HG02870 (cell line): ENCODE data around the gene KCNMB1.
"Not testable (repeated sequence)": the region's sequence is repeated elsewhere in the genome, so short reads cannot be mapped to it uniquely, and the experiment has no call there.

ENCODE experiments used
- ATAC-seq: cut with Tn5 transposase; IDR thresholded peaks from one replicate; pipeline ENCODE4 v1.9.1; 2021; ENCODE audit warnings: mild to moderate bottlenecking, moderate library complexity; ENCODE audit not compliant: unreplicated experiment

KCNMB1 gene

GRCh38 chr5:170380361-170380951 lies 8.7 kb downstream of the KCNMB1 start:
- ATAC-seq = no peak

DNA sequence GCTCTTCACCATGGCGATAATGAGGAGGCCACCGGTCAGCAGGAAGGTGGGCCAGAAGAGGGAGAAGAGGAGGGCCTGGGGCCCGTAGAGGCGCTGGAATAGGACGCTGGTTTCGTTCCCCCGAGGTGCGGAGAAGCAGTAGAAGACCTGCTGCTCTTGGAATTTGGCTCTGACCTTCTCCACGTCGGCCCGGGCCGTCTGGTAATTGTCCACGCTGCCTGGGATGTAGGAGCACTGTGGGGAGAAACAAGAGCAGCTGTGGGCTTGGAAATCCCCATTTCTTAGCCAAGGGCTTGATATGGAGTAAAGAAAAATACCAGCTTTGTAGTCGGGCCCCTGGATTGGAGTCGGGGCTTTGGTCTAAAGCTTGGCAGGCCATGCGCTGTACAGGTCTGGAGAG lies 10.4 kb downstream of the KCNMB1 start:
- no peak for ATAC-seq

DNA sequence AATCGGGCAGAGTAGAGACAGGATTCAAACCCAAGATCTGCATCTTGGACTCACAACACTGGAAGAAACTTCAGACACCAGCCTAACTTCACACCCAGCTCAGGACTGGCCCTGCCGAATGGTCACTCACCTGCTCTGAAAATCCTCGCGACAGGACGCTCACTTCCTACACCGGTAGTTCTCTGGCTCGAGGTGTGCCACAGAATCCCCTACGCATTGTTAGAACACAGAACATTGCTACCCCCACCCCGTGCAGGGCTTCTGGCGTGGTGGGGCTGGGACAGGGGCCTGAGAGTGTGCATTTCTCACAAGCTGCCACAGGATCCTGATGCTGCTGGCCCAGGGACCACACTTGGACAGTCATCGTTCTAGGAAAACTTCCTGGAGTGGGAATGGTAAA lies 12.1 kb downstream of the KCNMB1 start:
- no peak for ATAC-seq

- ATAC-seq = not testable (repeated sequence)
Observed at GRCh38 chr5:170376526-170376925, 12.6 kb downstream of the KCNMB1 start.

DNA sequence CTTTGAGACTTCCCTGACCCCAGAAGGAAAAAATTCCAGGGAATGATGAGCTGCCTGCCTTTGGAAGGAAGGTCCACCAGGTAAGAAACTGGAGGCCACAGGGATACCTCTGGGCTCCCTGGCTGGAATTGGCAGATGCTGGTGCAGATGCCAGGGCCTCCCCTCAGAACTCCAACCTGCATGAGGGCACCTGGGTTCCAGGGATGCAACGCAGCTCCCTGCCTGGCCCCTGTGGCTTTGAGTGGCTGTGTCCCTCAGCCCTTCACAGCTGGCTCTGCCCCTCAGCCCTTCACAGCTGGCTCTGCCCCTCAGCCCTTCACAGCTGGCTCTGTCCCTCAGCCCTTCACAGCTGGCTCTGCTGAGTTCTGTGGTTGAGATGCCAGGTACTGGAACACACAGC lies 13.9 kb downstream of the KCNMB1 start:
- ATAC-seq = no peak

DNA sequence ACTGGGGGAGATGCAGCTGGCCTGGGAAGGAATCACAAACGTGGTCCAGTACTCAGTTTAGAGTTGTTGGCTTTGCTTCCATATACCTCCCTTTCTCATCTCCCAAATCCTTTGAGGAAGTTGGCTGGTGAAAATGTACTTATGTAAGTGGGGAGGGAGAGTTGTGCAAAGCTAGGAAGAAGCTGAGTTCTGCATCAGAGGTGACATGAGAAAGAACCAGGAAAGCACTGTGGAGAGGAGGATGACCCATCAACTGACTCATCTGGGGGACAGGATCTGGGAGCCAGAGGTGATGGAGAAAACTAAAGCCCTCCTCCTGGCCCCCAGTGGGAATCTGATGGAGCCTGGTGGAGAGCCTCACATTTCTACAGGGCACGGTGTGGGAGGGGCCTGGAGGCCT lies 16.2 kb downstream of the KCNMB1 start:
- no peak for ATAC-seq

DNA sequence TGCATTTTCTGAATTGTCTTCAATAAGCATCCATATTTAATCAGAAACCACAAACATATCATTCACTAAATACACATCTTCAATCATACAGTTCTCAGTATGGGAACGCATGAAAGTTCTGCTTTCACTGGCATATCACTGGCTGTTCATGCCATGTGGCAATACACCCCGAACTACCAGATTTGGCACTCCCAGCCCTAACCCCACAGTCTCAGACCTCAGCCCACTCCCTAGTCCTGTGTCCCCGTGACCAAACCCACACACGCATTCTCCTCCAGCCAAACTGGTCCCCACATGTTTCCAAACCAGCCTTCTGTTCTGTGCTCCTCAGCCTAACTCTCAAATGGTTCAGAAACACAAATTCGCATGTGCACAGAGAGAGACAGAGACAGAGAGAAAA lies 20.6 kb downstream of the KCNMB1 start:
- no peak for ATAC-seq

DNA sequence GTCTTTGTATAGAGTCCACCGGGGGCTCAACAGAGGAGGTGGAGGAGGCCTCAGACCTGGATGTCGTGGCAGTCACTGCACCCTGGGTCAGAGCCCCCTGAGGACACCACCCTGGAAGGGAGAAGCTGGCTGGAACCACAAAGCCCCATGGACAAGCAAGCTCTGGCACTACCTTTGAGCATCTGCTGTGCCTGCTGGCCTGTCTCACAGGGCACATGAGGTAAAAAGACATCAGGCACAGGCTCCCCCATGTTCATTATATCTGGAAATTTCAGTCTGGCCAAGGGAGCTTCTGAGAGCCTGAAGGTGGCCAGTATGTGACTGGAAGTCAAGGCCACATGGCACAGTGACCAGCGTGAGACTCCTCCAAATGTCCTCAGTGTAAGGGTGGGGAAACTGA lies 22.9 kb downstream of the KCNMB1 start:
- ATAC-seq = no peak

DNA sequence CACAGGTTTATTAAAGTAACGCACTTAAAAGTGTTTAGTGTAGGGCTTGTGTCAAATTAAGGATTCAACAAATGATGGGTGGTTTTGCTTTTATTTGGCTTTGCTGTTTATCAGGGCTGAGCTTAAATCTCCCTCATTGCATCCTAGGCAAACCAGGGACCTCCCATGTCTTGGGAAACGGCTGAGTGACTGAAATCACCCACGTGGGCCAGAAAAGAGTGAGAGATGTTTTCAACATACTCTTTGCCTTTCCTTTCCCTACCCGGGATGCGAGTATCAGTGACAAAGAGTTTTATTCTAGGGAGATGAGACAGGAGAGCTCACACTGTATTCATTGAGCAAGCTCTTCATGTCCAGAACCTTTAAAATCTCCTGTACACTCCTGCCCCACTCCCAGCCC lies 23.3 kb downstream of the KCNMB1 start:
- ATAC-seq = no peak

DNA sequence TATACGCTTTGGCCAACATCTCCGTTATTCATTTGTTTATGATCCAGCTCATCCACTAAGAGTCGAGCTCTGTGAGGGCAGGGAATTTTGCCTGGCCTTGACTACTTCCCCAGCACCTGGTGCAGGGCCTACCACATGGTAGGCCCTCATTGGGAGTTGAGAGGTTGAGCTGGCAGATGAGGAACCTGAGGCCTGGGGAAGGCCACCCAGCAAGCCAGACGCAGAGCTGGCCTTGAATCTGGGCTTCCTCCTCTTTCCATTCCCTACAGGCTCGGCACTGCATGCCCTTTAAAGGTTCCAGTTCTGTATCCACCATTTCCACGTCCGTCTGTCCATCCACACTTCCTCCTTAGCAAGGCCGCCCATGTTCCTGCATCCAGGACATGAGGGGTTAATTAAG lies 24.2 kb downstream of the KCNMB1 start:
- no peak for ATAC-seq

- no peak for ATAC-seq
Observed at GRCh38 chr5:170363671-170364070, 25.5 kb downstream of the KCNMB1 start.

DNA sequence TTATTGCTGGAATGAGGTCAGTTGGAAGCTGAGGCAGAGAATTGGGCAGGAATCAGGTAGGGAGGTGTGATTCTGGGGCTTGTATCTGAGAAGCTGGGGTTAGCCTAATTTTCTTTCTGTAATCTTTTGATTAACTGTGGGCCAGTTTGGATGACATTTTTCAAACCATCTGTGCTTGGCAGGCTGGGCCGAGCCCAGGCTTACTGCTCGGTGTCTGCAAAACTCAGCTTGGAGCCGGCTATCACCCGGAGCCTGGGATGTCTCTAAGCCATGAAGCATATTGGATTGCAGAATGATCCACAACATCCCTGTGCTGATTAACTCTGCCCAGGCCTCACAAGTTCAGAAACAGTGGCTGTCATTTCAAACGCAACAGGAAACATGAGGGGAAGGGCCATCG lies 26.5 kb downstream of the KCNMB1 start:
- ATAC-seq = no peak

DNA sequence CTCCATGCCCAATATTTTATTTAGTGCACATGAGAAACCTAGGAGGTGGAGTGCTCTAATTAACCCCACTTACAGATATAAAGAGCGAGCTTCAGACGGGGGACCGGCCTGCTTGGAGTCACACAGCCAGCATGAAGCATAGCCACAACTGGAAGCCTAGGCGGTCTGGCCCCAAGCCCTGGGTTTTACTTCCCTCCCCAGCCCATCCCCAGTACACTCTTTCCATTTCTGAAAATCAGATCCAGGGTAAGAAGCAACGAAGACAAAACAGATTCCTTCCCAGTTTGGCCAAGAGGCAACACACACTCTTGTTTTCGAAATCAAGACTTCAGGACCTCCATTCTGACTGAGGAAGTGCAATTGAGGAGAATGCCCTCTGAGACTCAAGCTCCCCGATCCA lies 27.1 kb downstream of the KCNMB1 start:
- no peak for ATAC-seq

DNA sequence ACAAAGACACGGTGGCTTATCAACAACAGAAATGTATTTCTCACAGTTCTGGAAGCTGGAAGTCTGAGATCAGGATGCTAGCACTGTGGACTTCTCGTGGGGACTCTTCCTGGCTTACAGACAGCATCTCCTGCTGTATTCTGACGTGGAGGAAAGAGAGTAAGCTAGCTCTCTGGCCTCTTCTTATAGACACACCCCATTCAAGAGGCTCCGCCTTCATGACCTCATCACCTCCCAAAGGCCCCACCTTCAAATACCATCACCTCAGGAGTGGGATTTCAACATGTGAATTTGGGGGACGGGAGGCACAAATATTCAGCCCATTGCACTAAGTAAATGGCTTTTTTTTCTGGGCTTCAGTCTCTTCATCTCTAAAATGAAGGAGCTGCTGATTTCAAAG lies 27.6 kb downstream of the KCNMB1 start:
- ATAC-seq = no peak

DNA sequence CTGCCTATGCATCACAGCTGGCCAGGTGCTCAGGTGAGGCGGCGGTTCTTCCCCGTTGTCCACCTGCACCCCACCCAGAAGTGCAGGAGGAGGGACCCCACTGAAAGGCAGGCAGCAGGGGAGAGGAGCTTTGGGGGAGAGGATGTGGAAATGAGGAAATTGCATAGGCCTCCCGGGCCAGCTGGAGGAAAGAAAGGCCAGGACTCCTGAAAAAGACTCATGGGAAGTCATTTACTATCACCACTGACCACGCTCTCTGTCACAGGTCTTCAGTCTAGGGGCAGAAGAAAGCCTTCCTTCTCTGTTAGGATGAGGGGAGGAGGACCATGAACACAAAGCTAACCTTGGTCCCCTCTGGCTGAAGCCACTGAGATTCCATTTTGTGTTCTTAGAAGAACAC lies 28.1 kb downstream of the KCNMB1 start:
- ATAC-seq = no peak

DNA sequence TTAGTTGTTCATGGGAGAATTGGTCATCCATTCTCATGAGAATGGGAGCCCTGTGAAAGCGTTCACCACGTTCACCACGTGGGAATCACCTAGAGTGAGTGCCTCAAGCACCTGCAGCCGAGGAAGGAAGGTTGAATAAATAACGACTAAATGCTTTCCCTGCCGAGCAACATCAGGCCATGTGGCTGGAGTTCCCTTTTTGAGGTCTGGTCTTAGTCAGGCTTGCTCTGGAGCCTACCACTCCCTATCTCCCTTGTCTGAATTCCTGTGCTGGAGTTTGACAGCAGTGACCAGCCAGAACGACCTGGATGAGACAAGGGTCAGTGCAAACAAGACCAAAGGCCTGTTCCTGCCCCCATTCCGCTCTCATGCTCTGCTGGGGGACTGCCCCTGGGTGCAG lies 28.5 kb downstream of the KCNMB1 start:
- ATAC-seq = no peak

GRCh38 chr5:170357955-170358444 lies 31.2 kb downstream of the KCNMB1 start:
- no peak for ATAC-seq

- no peak for ATAC-seq
Observed at GRCh38 chr5:170355601-170356098, 33.5 kb downstream of the KCNMB1 start.

DNA sequence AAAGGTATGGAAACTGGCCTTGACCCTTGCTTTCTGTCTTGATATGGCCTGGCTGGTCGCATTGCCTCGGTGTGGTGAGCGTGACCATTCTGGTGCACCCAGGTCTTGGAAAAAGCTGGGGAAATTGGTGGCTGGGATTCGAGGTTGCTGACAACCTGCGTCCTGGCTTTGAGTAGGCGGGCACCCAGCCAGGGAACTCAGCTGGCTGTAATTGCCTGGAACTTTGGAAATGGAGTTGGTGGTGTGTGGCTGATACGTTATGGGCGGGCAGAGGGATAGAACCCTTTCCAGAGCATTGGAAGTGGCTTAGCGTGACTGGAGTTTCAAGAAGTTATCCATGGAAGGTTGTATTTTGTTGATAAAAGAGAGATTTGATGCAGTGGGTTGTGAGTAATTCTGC lies 35.2 kb downstream of the KCNMB1 start:
- ATAC-seq = no peak

- ATAC-seq = no peak
Observed at GRCh38 chr5:170353011-170353761, 36.0 kb downstream of the KCNMB1 start.

DNA sequence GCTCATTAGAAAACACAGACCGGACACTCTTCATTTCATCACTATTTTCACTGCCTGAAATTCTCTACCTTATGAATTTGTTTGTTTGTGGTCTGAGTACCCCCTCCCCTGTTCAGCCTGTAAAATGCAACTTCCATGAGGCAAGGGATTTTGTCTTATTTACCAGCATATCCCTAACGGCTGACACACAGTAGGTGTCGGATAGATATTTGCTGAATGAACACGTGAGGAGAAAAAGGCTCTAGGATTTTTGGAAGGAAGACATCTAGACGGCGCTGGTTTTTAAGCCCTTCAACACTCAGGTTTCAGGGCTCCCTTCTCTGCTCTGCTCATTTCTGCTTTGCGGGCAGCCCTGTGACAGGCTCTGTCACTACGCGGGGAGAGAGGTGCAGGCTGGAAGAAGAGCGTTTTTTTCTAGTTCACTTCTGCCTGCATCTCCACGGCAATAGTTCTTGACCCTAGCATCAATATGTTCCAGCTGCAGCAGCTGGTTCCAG lies 41.0 kb downstream of the KCNMB1 start:
- no peak for ATAC-seq

- no peak for ATAC-seq
Observed at GRCh38 chr5:170347022-170347567, 42.1 kb downstream of the KCNMB1 start.
